Right renal pelvis (tissue), 4 donors: ENCODE measurements around the gene CDH16. TPM values are rescaled to one million over a fixed set of nuclear protein-coding genes. Genes with fewer than 3 reads are reported as not detected.
A peak's percentile ranks its signal among the peaks of the same experiment; 100 is the strongest.
"Not testable (repeated sequence)": the region's sequence is repeated elsewhere in the genome, so short reads cannot be mapped to it uniquely, and the experiment has no call there.

Source experiments
- DNase-seq, 4 donors: peaks; one replicate each; pipeline ENCODE4 v3.0.0-alpha.2; 2013; ENCODE audit warnings: low read depth in 4 of 4, low spot score in 3 of 4, missing footprints in 1 of 4
- polyA plus RNA-seq, 4 donors: library from polyadenylated mRNA; unstranded; fragments of 120-200 nt; gene quantifications; one replicate each; pipeline ENCODE4 v1.2.1, GENCODE V29; 2013; ENCODE audit not compliant: insufficient read length in 4 of 4

CDH16 gene
- polyA plus RNA-seq, 4 donors: 252 to 295 (median 279) TPM

GRCh38 chr16:66947302-66948065, 28.8 kb upstream of the CDH16 start:
- peak; percentile 67 to 76 (median 74) for DNase-seq

- no peak for DNase-seq
These were observed 28.3 kb upstream of the CDH16 start for GRCh38 chr16:66946974-66947301.

GRCh38 chr16:66946541-66946940, 27.9 kb upstream of the CDH16 start:
- DNase-seq: no peak

- DNase-seq: no peak
These were observed 27.3 kb upstream of the CDH16 start for GRCh38 chr16:66945939-66946338.

GRCh38 chr16:66944971-66945370, 26.3 kb upstream of the CDH16 start:
- DNase-seq: not testable (repeated sequence)

- DNase-seq: no peak
These were observed 25.4 kb upstream of the CDH16 start for GRCh38 chr16:66944054-66944441.

- no peak for DNase-seq
These were observed 24.9 kb upstream of the CDH16 start for GRCh38 chr16:66943426-66944053.

- DNase-seq: no peak
These were observed 24.3 kb upstream of the CDH16 start for GRCh38 chr16:66942981-66943380.

GRCh38 chr16:66940236-66940635, 21.6 kb upstream of the CDH16 start:
- DNase-seq: no peak

- DNase-seq: no peak
These were observed 20.7 kb upstream of the CDH16 start for GRCh38 chr16:66939366-66939765.

GRCh38 chr16:66937725-66938337, 19.1 kb upstream of the CDH16 start:
- DNase-seq: no peak

GRCh38 chr16:66936889-66937554, 18.3 kb upstream of the CDH16 start:
- DNase-seq: no peak

- no peak for DNase-seq
These were observed 17.8 kb upstream of the CDH16 start for GRCh38 chr16:66936462-66936861.

- DNase-seq: no peak
These were observed 16.8 kb upstream of the CDH16 start, which contains the start of gene CES2 for GRCh38 chr16:66935314-66936011. TSS of gene CES2 (plus strand) at chr16:66935516. CDS start at chr16:66935636, 120 bp downstream.

GRCh38 chr16:66934839-66935313, 16.2 kb upstream of the CDH16 start:
- DNase-seq: not testable (repeated sequence)

- DNase-seq: peak; percentile 73 to 84 (median 77)
These were observed 15.6 kb upstream of the CDH16 start, which contains the start of gene CIAO2B for GRCh38 chr16:66934138-66934838. TSS of gene CIAO2B (minus strand) at chr16:66934402. CDS start at chr16:66934364, 38 bp downstream.

GRCh38 chr16:66933776-66934137, 15.1 kb upstream of the CDH16 start:
- no peak for DNase-seq

- no peak for DNase-seq
These were observed 13.4 kb upstream of the CDH16 start for GRCh38 chr16:66932076-66932475.

- DNase-seq: no peak
These were observed 13.0 kb upstream of the CDH16 start for GRCh38 chr16:66931665-66932064.

GRCh38 chr16:66930189-66930588, 11.5 kb upstream of the CDH16 start:
- DNase-seq: no peak
